GM18870 (cell line): Measurements from ENCODE around the gene SLC6A6.

Experiments used
- ATAC-seq: cut with Tn5 transposase; IDR thresholded peaks from one replicate; pipeline ENCODE4 v1.9.1; 2021; ENCODE audit warnings: moderate library complexity; ENCODE audit not compliant: unreplicated experiment

SLC6A6 gene

GRCh38 chr3:14402304-14402811, at the start of gene SLC6A6:
Gene SLC6A6 (plus strand): TSS chr3:14402606. CDS start chr3:14443635, 41,029 bp downstream.
- peak; percentile 72 for ATAC-seq

GRCh38 chr3:14353502-14353901, 48.9 kb upstream of the SLC6A6 start:
- no peak for ATAC-seq

- ATAC-seq, result no peak
These were observed 44.9 kb upstream of the SLC6A6 start for GRCh38 chr3:14357463-14357862.

- ATAC-seq, result no peak
These were observed 43.8 kb upstream of the SLC6A6 start for GRCh38 chr3:14358426-14359211.

- no peak for ATAC-seq
These were observed 43.1 kb upstream of the SLC6A6 start for GRCh38 chr3:14359348-14359747.

GRCh38 chr3:14360123-14360881, 42.1 kb upstream of the SLC6A6 start:
- ATAC-seq, result no peak

- ATAC-seq, result no peak
These were observed 41.2 kb upstream of the SLC6A6 start for GRCh38 chr3:14361068-14361677.

GRCh38 chr3:14362890-14363289, 39.5 kb upstream of the SLC6A6 start:
- no peak for ATAC-seq

- no peak for ATAC-seq
These were observed 39.0 kb upstream of the SLC6A6 start for GRCh38 chr3:14363379-14363778.

- ATAC-seq, result no peak
These were observed 38.4 kb upstream of the SLC6A6 start for GRCh38 chr3:14363991-14364390.

GRCh38 chr3:14364580-14365292, 37.7 kb upstream of the SLC6A6 start:
- no peak for ATAC-seq

- no peak for ATAC-seq
These were observed 36.2 kb upstream of the SLC6A6 start for GRCh38 chr3:14366248-14366647.

GRCh38 chr3:14366915-14367823, 35.2 kb upstream of the SLC6A6 start:
- no peak for ATAC-seq

- no peak for ATAC-seq
These were observed 34.3 kb upstream of the SLC6A6 start for GRCh38 chr3:14368146-14368545.

GRCh38 chr3:14368885-14369284, 33.5 kb upstream of the SLC6A6 start:
- ATAC-seq, result no peak

GRCh38 chr3:14369675-14370669, 32.4 kb upstream of the SLC6A6 start:
- ATAC-seq, result no peak

GRCh38 chr3:14370720-14371572, 31.5 kb upstream of the SLC6A6 start:
- no peak for ATAC-seq
